PFSK-1 (cell line): ENCODE results near the gene MGAT5.

Source experiments
- FOXP2 ChIP-seq: optimal IDR thresholded peaks from 2 replicates; pipeline ENCODE3; 2011; ENCODE audit warnings: borderline replicate concordance, control low read depth, inconsistent platforms; ENCODE audit not compliant: insufficient read depth; ENCODE audit errors: extremely low read length, extremely low read depth
- POLR2AphosphoS5 ChIP-seq: IDR thresholded peaks from 2 replicates; pipeline ENCODE4 v1.6.1; 2012; ENCODE audit warnings: low read depth, mild to moderate bottlenecking, control low read depth, low read length, moderate library complexity
- REST ChIP-seq, 2 experiments: IDR thresholded peaks; 2 replicates each; pipeline versions ENCODE4 v1.6.1 to v1.8.0; 2011 to 2012; ENCODE audit warnings: low read depth in 2 of 2, low read length in 2 of 2, control low read depth in 1 of 2, inconsistent platforms in 1 of 2, mild to moderate bottlenecking in 1 of 2, moderate library complexity in 1 of 2; ENCODE audit not compliant: insufficient read depth in 1 of 2
- SIN3A ChIP-seq: IDR thresholded peaks from 2 replicates; pipeline ENCODE4 v1.6.1; 2012; ENCODE audit warnings: mild to moderate bottlenecking, low read length, moderate library complexity, borderline replicate concordance; ENCODE audit not compliant: insufficient read depth
- TAF1 ChIP-seq: IDR thresholded peaks from 2 replicates; pipeline ENCODE4 v1.6.1; 2012; ENCODE audit warnings: low read length, control low read depth, borderline replicate concordance; ENCODE audit not compliant: insufficient read depth

MGAT5 gene

DNA sequence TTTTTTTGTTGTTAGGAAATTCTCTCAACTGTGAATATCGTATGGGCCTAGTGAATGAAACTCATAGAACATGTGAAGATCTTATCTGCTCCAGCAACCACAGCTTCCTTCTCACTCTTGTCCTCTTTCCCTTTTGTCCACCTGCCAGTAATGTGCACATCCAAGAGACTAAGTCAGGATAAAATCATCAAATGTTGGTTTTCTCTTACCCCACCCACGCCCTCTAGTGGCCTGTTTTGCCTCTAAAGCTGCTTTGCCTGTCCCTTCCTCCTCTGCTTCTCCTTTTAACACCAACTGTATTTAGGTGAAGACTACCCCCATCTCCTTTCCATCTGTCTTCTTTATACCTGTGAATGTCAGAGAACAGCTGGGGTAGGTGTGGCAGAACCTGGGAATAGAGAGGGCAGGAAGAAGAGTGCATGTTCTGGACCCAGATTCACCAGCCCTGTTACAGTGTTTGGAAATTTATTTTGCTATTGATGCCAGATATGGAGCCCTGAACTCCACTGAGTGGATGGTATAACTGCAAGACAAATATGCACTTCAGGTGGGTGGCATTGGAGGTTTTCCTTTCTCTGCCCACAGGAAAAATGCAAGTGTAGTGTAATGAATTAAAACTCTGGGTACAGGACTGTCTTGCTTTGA, 8.4 kb upstream of the MGAT5 start:
- TF ChIP-seq SIN3A, result no peak
- no peak for TF ChIP-seq REST (IDR thresholded peaks at IDR 0.05; ENCODE audit: insufficient read depth in 1 of 2, low read depth in 2 of 2, low read length in 2 of 2)
- TF ChIP-seq TAF1, result no peak
- TF ChIP-seq FOXP2, result no peak
- TF ChIP-seq POLR2AphosphoS5, result no peak

DNA sequence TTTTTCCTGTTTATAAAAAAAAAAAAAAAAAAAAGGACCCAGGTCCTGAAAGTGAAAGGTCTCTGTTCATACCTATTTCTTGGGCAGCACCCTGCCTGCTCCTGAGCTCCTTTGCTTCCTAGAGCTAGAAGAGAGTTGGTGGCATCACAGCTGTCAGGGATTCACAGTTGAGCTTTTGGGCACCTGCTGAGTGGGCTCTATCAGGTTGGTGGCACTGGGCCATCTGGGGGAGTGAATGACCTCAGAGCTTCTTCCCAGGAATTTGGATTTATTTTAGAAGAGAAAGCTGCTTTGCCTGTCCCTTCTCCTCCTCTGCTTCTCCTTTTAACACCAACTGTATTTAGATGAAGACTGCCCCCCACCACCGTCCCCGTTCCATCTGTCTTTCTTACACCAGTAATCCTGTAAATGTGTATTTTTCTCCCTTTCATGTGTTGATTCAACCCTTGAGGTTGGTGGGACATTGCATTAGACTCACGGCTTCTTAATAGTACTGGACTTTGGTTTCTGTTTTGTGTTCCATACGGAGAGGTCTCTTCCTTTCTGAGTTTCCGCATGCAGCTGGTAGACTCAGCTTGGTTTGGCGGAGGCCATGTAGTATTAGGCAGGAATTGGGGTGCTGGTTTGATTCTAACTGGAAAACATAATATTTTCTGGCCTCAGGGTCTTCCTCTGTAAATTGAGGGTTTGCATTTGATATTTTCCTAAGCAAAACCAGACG, 7.6 kb upstream of the MGAT5 start:
- TF ChIP-seq TAF1 (no peak), SIN3A (no peak), REST (IDR thresholded peaks at IDR 0.05; ENCODE audit: insufficient read depth in 1 of 2, low read depth in 2 of 2, low read length in 2 of 2) (no peak), FOXP2 (no peak), POLR2AphosphoS5 (no peak)

- TF ChIP-seq POLR2AphosphoS5 (no peak), SIN3A (no peak)
Measured at GRCh38 chr2:134247679-134248078, 6.2 kb upstream of the MGAT5 start.

DNA sequence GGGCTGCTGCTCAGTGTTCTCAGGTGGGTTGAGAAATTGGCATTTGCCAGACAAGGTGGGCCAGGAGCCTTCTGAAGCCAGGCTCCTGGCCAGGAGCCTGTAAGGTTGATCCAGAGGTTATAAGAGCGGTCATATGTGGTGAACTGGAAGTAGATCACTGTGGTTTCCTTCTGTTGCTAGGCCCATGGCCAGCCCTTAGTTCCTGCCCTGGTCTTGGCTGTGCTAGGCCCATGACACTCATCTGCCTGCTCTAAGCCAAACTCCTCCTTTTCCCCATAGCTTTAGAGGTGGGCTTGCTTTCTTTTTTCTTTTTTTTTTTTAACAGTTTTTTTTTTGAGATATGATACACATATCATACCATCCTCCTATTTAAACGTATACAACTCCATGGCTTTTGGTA, 5.0 kb upstream of the MGAT5 start:
- TF ChIP-seq REST (IDR thresholded peaks at IDR 0.05; ENCODE audit: insufficient read depth in 1 of 2, low read depth in 2 of 2, low read length in 2 of 2) (no peak), TAF1 (no peak), SIN3A (no peak), POLR2AphosphoS5 (no peak), FOXP2 (no peak)

DNA sequence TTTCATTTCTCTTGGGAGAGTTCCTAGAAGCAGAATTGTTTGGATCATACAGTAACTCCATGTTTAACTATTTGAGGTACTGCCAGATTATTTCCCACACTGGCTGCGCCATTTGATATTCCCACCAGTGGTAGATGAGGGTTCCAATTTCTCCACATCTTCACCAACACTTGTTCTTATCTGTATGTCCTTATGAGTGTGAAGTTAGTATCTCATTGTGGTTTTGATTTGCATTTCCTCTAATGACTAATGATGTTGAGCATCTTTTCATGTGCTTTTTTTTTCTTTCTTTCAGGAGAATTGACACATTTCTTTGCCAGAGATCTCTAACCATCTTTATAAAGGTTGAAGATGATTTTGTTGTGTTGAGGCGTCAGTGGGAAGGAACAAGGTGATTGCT, 4.1 kb upstream of the MGAT5 start:
- no peak for TF ChIP-seq SIN3A
- TF ChIP-seq TAF1, result no peak
- TF ChIP-seq FOXP2, result no peak
- TF ChIP-seq REST (IDR thresholded peaks at IDR 0.05; ENCODE audit: insufficient read depth in 1 of 2, low read depth in 2 of 2, low read length in 2 of 2), result no peak
- TF ChIP-seq POLR2AphosphoS5, result no peak
